Ammon's horn (tissue), 1 donor: ENCODE measurements around the gene COL21A1.
"Not testable (repeated sequence)": the region's sequence is repeated elsewhere in the genome, so short reads cannot be mapped to it uniquely, and the experiment has no call there.

Experiments used
- DNase-seq: peaks from one replicate; pipeline ENCODE4 v3.0.0-alpha.2; 2016; ENCODE audit warnings: low spot score

Gene COL21A1

DNA sequence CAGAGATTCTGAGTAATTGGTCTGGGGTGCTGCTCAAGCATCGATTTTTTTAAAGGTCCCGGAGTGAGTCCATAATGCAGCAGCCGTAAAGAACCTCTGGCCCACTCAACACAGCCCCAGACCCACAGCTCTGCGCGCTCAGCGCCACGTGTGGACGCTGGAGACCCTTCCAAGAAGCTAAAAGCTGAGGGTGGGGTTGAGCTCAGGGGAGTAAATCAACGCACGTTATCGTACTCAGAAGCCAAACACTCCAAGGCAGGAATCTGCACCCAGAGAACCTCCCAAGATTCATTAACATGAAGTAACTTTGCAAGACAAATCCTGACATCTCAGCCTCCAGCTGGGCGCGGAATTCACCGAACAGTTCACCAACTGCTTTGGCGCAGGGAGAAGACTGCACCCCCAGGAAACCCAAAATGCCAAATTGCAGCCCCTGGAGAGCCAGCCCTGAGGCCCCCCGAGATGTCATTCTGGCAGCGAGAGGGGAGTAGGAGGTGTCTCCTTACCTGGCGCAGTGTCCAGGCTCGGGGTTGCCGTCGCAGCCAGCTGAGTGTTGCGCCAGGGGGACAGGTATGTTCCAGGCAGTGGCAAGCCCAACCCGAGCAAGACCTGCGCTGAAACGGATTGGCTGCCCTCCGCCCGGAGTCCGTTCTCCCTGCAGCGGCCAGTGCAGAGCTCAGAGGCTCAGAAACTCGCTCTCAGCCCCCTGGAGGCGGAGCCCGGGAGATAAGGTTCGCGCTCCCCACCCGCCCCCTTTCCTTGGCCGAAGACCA lies at the start of gene COL21A1:
TSS of gene COL21A1 (minus strand) at position 700 of the 773 bp plus-strand sequence. CDS start 64,962 bp downstream, outside the sequence.
- peak; percentile 31 for DNase-seq

DNA sequence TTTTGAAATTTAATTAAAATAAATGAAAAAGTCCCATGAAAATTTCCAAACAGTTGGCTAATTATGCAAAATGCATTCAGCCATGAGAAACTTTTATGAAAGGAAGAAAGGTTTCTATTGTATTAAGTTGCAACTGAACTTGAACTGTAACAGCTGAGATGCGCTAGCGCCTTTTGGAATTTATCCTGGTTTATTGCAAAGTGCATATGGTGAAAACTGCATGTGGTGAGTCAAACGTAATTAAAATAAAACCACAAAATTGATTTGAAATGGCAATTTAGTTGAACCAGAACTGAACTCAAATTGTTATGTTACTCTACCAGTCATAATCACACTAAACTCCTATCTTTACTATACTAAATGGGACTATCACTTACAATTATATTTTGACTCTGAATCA lies 46.4 kb upstream of the COL21A1 start:
- no peak for DNase-seq

DNA sequence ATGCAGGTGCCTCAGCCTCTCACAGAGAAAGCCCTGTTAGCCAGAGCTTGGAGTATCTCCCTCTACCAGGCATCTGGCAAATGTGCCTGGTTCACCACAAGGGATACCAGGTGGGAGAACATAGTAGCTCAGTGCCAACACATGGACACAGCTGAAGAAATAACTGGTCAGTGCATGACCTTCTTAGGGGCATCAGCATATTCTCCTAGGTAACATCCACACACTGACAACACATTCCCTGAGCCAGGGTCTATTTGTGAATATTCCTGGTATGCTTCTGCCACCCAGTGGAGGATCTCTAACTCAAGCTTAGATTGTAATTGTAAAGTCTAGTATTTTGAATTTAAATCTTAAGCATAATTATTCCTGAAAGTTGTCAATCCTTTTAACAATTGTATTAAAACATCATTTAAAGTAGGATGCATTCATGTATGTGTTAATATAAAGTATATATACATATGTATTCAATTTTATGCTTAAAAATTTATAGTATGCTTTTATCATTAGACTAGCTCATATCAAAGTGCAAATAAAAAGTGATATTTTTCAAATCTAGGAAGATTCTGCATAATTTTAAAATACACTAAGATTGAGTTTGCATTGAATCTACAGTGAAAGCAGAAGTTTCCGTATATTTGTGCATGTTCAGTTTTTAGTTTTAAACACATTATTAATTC lies 45.3 kb upstream of the COL21A1 start:
- peak; percentile 66 for DNase-seq

DNA sequence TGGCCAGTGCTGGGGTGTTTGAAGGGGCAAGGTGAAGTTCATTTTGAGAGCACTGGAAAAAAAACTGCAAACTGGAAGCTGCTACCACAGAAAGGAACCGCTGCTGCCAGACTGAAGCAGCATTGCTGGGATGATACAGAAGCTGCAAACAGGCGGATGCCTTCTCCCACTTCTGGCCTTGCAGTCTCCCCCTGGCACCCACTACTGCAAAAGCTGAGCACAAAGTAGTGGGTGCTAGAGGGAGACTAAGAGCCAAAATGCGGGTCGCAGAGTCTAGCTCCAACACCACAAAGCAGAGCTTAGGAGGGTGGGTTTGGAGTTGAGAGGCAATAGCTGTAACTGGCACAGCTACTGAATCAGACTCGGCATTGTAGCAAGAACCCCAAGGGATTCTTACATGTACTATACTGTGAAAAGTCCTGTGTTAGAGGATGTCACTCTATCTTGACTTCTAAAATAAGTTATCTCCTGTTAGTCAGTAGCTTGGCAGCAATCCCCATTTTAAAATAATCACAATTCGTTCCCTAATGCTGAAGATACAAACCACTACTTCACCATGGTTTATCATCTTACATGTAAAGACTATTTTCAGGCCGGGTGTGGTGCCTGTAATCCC lies 44.0 kb upstream of the COL21A1 start:
- peak; percentile 14 for DNase-seq

DNA sequence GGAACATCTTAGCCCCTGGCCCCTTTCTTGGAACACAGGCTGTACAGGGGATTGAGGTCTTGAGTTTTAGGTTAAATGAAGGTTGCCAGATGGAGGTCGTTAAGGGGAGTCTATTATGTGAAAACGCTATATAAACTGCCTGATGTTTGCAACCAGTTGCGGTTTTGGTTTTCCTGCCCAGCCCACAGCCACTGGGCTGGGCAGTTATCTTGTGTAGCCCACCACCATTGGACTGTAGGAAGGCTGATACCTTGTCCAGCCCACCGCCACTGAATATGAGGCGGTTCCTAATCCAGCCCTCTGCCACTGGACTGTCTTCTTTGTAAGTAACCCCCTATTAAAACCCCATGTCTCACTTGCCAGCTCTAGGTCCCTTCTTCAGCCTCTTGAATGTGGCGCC lies 42.3 kb upstream of the COL21A1 start:
- no peak for DNase-seq

DNA sequence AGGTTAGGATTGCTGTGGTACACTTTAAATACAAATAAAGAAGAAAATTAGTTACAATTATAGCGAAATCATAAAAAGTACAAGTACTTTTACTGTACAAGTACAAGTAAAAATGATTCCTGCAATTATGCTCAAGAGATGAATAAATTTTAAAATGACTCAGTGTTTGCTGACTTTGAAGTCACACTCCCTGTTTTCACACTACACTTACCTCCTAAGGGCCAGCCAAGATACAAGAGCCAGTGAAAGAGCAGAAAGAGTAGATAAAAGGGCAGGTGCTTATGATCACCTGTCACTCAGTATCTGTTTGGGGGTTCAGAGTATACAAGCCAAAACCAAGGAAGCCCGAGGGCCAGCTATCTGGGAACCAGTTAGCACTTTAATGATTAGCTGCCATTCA lies 41.0 kb upstream of the COL21A1 start:
- no peak for DNase-seq

DNA sequence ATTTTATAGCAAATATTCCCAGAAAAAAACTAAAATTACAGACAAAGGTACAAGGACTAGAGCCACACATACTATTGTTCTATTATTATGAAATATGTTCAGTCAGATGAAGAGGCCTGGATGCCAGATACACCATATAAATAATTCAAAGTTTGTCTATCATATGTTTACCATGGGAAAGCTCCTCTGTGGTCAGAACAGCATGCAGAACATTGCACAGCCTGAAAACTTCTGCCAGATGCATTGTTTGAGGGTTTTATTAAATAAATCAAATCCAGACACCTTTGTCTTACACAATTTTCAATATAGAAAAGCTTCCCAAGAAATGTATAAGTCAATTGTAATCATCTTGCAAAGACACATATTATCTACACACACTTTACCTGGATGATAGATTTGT lies 35.0 kb upstream of the COL21A1 start:
- no peak for DNase-seq

DNA sequence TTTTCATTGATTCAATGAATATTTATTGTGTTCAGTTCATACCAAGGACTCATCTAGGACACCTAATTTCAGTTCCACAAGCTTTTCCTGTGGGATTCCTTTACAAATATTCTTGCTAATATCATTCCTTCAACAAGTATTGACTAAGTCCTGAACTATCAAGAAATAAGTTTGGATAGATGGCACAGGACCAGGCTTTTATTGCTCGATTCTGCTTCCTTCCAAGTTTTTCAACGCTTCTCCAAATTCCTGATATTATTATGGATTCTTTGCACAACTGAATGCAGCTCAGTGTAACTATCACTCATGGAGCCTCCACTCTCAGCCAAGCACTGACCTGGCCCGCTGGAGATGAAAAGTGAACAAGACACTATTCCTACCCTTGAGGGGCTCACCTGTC lies 32.7 kb upstream of the COL21A1 start:
- no peak for DNase-seq

DNA sequence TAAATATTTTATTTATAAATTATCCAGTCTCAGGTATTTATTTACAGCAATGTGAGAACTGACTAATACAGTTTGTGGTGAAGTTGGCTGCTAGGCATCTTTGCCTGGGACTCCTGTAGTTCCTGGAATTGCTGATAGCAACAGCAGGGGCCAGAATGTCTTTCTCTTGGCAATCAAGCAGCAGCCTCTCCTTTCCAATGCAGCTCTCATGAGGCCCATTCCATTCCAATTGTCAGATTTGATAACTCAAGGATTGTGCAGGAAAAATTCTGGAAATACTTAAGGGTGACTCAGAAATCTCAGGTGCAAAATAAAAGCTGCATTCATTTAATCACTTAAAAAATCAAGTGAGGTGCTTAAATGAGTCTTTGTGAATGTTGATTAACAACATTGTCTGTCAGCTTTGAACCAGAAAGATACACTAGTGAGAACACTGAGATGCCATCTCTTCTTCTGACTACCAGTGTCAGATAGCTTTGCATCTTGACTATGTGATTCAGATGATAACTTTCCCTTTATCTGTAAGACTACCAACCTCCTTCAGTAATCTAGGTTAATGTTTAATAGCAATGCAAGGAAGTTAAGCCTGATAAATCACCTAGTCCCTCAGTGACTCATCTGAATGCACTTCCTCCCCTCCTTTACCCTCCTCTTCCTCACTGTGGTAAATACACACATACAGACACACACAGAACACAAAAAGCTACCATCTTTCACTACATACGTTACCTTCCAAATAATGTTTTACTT lies 32.1 kb upstream of the COL21A1 start:
- no peak for DNase-seq

DNA sequence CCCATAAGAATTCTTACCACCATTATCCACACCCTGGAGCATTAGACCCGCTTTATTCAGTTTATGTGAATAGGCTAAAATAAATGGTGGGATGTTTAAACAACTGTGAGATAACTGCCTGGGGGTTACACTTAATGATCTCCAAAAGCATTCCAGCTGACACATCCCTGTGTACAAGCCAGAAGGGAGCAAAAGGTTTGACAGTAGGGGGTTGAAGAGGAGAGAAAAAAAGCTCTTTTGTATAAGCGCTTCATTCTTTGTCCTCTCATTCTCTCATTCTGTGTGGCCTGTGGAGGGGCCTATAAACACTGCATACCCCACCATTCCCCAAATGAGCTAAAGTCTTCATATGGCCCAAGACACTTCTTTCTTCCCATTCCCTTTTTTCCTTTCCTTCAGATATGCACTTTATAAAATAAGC lies 30.8 kb upstream of the COL21A1 start:
- no peak for DNase-seq

DNA sequence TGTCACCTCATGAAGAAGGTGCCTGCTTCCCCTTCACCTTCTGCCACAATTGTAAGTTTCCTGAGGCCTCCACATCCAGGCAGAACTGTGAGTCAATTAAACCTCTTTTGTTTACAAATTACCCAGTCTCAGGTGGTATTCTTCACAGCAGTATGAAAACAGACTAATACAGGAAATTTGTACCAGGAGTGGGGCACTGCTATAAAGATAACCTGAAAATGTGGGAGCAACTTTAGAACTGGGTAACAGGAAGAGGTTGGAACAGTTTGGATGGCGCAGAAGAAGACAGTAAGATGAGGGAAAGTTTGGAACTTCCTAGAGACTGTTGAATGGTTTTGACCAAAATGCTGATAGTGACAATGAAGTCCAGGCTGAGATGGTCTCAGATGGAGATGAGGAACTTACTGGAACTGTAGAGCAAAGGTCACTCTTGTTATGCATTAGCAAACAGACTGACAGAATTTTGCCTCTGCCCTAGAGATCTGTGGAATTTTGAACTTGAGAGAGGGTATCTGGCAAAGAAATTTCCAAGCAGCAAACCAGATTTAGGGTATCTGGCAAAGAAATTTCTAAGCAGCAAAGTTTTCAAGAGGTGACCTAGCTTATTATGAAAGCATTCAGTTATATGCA lies 23.5 kb upstream of the COL21A1 start:
- DNase-seq = no peak

DNA sequence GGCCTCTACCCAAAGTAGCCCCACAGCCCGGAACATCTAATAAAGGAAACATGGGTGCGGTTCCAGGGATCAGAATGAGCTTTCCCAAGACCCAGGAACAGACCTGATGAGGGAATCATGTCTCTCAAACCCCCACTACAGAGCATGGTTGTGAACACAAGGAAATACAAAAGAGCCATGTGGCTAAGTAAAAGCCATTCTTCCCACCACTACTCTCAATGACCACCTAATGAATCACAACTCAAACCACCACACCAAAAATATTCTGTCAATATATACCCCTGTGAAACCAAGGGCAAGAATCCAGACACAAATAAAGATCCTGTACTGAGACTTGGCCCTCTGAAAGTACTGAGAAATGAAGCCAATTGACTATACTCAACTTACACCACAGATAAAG lies 20.9 kb upstream of the COL21A1 start:
- DNase-seq = no peak

DNA sequence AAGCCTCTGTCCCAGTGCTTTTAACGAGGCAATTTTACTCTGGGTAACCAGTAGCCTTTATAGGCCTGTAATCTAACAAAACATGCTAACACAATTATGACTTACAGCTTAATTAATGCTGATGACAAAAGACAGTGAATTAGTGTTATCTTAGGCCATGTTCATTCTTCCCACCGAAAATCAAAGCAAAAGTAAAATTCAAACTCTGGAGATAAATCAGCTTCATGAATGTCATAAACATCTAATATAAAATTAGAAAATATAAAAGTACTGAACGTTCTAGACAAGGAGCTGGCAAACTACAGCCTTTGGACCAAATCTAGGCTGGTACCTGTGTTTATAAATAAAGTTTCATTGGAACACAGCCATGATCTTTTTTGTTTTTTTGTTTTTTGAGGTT lies 18.6 kb upstream of the COL21A1 start:
- DNase-seq = no peak

DNA sequence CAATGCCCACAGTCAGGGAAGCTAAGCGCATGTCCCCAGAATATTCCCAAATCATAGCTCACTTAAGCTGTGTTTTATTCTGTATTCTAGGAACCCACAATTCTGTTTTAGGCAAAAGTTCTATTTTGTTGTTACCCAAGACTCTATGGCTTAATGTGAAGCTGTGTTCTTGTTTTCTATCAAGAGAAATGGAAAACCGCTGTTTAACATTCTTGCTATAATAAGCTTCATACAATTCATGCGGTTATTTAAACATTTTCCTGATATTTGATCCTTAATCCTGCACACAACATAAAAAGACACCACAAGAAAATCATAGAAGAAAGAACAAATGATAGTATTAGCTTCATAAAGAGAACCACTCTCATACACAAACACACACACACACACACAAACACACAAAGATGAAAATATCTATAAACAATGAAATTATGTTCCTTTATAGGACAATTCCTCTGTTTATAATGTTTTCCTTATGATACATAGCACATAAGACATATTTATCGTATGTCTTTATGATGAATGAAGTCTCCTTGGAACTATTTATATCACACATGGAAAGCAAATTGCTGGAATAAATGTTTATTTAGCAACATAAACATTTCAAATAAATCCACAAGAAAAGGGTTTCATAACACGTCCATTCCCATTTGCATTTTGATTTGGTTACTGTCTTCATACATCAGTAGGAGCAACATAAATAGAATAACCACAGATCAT lies 16.4 kb upstream of the COL21A1 start:
- DNase-seq = no peak

DNA sequence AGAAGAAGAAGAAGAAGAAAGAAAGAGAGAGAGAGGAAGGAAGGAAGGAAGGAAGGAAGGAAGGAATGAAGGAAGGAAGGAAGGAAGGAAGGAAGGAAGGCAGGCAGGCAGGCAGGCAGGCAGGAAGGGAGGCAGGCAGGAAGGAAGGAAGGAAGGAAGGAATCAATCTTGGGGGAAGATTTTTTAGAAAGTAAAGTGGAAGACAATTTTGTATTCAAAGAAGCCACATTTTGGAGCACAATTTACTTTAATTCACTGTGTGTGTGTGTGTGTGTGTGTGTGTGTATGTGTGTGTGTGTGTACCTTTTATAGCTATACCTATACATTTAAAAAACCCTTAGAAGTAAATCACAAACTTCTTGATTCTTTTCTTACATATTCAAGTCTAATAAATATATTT lies 13.2 kb upstream of the COL21A1 start:
- DNase-seq = not testable (repeated sequence)

DNA sequence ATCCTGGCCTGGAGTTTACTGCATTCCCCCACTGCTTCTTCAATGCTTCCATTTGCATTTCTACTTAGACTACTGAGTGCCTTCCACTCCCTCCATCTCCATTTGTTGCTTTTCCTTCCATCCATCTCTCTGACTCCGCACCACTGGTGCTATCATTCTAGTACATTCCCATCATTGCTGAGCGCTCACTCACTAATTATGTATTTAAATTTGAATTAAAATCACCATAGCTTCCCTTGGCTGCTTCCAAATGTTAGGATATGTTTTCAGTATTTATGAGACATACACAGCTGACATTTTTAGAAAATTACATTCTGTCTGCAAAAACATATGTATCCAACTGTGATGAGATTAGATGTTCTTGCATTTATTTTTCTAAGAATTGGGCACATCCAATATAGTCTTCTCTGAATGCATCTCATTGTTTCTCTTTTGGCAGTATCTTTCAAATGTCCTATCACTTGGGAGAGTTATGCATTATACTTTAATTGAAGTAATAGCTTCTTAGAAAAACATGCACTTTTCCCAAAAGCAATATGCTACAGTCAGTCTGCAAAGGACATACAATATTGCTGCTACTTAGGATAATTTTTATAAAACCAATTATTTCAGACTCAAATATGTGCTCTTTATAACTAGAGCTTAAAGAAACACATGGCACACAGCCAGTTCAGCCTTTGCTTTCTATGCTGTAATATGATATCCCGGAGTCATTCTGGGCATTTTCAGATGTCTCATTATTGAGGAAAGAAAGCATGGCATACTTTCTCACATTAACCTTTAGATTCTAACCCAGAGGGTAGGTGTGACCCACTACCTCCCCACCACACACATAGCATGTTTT lies 12.1 kb upstream of the COL21A1 start:
- no peak for DNase-seq

DNA sequence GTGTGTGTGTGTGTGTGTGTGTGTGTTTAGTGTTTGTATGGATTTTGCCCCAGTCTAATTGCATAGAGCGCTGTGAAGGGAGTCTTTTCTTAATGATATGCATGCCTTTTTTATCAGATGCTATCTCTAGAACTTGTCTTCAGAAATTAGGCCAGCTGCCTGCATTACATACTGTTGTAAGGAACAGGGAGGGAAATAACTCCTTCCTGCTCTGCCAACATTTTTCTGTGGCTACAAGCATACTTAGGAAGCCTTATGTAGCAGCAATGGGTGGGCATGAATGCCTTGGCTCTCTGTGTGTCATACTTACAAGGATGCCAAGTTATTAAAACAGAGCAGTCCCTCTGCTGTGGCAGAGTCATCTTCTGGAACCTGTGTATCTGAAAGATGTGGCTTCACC lies 8.0 kb upstream of the COL21A1 start:
- no peak for DNase-seq

DNA sequence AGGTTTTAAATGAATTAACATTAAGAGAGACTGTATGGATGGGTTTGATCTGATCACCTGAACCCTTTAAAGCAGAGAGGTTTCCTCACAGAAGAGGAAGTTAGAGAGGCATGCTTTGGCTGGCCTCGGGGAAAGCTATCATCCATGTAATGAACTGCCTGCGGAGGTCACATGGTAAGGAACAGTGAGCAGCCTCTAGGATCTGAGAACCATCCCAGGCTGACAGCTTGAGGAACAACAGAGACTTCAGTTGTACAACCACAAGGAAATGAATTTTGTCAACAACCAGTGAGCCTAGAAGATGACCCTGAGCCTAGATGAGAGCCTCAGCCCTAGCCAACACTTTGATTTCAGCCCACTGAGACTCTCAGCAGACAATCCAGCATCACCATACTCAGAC lies 2.9 kb upstream of the COL21A1 start:
- DNase-seq = no peak

DNA sequence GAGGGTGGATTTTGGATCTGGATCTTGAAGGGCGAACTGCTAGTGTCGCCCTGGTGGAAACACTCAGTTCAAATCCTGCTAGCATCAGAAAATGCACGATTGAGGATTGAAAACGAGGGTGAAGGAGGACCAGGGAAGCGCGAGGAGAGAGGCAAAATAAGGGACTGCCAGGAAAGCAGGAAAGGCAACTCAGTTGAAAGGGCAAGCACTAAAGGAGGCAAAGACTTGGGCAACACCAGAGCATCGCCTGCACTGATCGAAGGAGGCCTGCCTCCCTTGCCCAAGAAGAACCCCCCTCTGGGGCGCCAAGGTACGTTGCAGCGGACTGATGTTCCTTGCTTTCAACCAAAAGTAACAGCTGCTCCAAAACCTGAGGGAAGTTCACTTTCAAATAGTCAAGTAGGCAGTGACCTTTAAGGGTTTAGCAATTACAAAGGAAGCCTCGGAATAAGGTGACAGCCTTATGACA lies 308 bp upstream of the COL21A1 start:
- no peak for DNase-seq

DNA sequence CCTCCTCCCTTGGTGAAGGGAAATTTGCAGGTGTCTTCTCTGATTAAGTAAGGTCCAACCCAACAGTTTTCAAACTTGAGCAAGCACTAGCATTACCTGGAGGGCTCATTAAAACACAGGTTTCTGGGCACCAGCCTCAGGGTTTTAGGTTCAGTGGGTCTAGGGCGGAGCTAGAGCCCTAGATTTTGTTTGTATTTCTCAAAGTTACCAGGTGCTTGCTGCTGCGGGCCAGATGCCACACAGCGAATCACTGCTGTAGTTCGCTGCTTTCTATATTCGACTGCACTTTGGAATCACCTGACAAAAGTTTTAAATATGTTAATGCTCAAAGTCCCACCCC lies 869 bp downstream of the COL21A1 start:
- no peak for DNase-seq
